ENCODE measurements around the gene SELENOI. TPM values are rescaled to one million over a fixed set of nuclear protein-coding genes. Genes with fewer than 3 reads are reported as not detected.
"Not testable (repeated sequence)": the region's sequence is repeated elsewhere in the genome, so short reads cannot be mapped to it uniquely, and the experiment has no call there.

Gene SELENOI
- 10 to 100 TPM; 20.0 to 22.9 TPM for total RNA-seq

- peak within 1 kb of the TSS; percentile 90 for H3K4me3 Mint-ChIP-seq
- H3K36me3 Mint-ChIP-seq (ENCODE audit: low read depth) = peaks cover 19% of the 10 kb centered on the region
- H3K9me3 Mint-ChIP-seq = no peaks in the 10 kb centered on the region
- CTCF ChIA-PET = interaction anchor here (0.9 to 1.9 kb wide), 2 partner anchors 11 to 12 kb away, joined by 3 to 4 read pairs; no protein-coding TSS in a partner anchor
- H3K27ac Mint-ChIP-seq = peak within 1 kb of the TSS; percentile 94
- H3K27me3 Mint-ChIP-seq (ENCODE audit: low read depth) = no peaks in the 10 kb centered on the region
- intact Hi-C loops (cut with micrococcal nuclease) = loop anchor here (1.0 to 10.0 kb wide), 7 partner anchors 47 to 709 kb away; partner anchors contain the start of genes AGBL5, ASXL2, MAPRE3 and RAB10
- H3K4me1 Mint-ChIP-seq (ENCODE audit: low read depth) = peaks cover 27% of the 10 kb centered on the region
- peak; percentile 99 for DNase-seq
Measured at GRCh38 chr2:26345545-26346453, at the start of gene SELENOI. SELENOI (plus strand) TSS chr2:26346143; CDS start chr2:26346233, 90 bp downstream.

- no peak overlapping the region for H3K27ac Mint-ChIP-seq
- H3K4me3 Mint-ChIP-seq = no peak overlapping the region
- no peaks in the 10 kb centered on the region for H3K36me3 Mint-ChIP-seq (ENCODE audit: low read depth)
- intact Hi-C loops (cut with micrococcal nuclease) = no loop called here
- CTCF ChIA-PET = no interaction called here
- no peaks in the 10 kb centered on the region for H3K9me3 Mint-ChIP-seq
- DNase-seq = no peak
- H3K27me3 Mint-ChIP-seq (ENCODE audit: low read depth) = no peaks in the 10 kb centered on the region
- H3K4me1 Mint-ChIP-seq (ENCODE audit: low read depth) = peaks cover 4% of the 10 kb centered on the region
Measured at GRCh38 chr2:26297061-26297460, 48.9 kb upstream of the SELENOI start.

- CTCF ChIA-PET = no interaction called here
- intact Hi-C loops (cut with micrococcal nuclease) = loop anchor here (2.0 kb wide), 1 partner anchor 49 kb away; the partner anchor contains the start of genes ADGRF3 and SELENOI
Measured at GRCh38 chr2:26298286-26298637, 47.7 kb upstream of the SELENOI start.

DNA sequence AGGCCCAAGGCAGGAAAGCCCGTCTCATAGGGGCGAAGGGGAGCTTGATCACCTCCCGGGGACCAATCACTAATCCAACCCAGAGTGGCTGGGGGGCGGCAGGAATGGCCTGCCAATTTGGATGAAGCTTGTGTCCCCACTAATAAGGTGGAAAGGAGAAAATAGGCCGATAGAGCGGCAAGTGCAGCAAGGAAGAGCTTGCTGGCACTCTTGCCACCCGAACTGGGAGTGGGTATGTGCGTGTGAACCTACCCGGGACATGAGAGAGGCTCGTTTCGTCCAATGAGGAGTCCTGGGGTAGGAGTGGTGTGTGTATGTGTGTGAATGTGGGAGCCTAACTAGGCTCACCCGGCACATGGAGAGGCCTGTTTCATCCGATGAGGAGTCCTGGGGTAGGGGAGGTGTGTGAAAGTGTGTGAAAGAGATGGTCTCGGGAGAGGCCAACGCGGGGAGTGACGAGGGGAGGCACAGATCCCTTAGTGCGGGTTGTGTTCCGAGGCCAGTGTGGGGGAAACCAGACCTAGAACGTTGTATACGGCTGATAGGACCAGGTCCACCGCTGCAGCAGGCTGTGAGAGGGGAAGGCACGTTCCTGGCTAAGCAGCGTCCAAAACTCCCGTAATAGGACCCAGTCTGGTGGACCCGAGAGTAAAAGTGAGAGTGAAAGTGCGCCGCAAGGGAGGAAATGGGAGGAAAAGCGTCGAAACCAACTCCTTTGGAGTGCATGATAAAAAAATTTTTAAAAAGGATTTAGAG lies 47.1 kb upstream of the SELENOI start:
- H3K4me1 Mint-ChIP-seq (ENCODE audit: low read depth) = no peaks in the 10 kb centered on the region
- H3K27me3 Mint-ChIP-seq (ENCODE audit: low read depth) = no peaks in the 10 kb centered on the region
- intact Hi-C loops (cut with micrococcal nuclease) = loop anchor here (1.0 to 2.0 kb wide), 2 partner anchors 48 to 54 kb away; partner anchors contain the start of genes ADGRF3 and SELENOI
- no peak overlapping the region for H3K4me3 Mint-ChIP-seq
- H3K36me3 Mint-ChIP-seq (ENCODE audit: low read depth) = no peaks in the 10 kb centered on the region
- CTCF ChIA-PET = no interaction called here
- no peaks in the 10 kb centered on the region for H3K9me3 Mint-ChIP-seq
- peak; percentile 56 for DNase-seq
- H3K27ac Mint-ChIP-seq = no peak overlapping the region

More at GRCh38 chr2:26298286-26298637, 47.7 kb upstream of the SELENOI start:
- Mint-ChIP-seq H3K9me3 (no peaks in the 10 kb centered on the region), H3K27me3 (ENCODE audit: low read depth) (no peaks in the 10 kb centered on the region), H3K27ac (no peak overlapping the region), H3K4me1 (ENCODE audit: low read depth) (no peaks in the 10 kb centered on the region), H3K4me3 (no peak overlapping the region), H3K36me3 (ENCODE audit: low read depth) (no peaks in the 10 kb centered on the region)
- no peak for DNase-seq

- H3K27me3 Mint-ChIP-seq (ENCODE audit: low read depth) = no peaks in the 10 kb centered on the region
- no peak overlapping the region for H3K4me3 Mint-ChIP-seq
- peak; percentile 51 for DNase-seq
- CTCF ChIA-PET = interaction anchor here (0.6 to 1.5 kb wide), 3 partner anchors 26 to 31 kb away, joined by 3 to 5 read pairs (median 4); no protein-coding TSS in a partner anchor
- no peaks in the 10 kb centered on the region for H3K4me1 Mint-ChIP-seq (ENCODE audit: low read depth)
- intact Hi-C loops (cut with micrococcal nuclease) = loop anchor here (1.0 to 2.0 kb wide), 2 partner anchors 47 to 54 kb away; partner anchors contain the start of genes ADGRF3 and SELENOI
- no peaks in the 10 kb centered on the region for H3K36me3 Mint-ChIP-seq (ENCODE audit: low read depth)
- no peak overlapping the region for H3K27ac Mint-ChIP-seq
- H3K9me3 Mint-ChIP-seq = no peaks in the 10 kb centered on the region
Measured at GRCh38 chr2:26299471-26300101, 46.4 kb upstream of the SELENOI start.

GRCh38 chr2:26300234-26300925 lies 45.6 kb upstream of the SELENOI start:
- H3K4me3 Mint-ChIP-seq = no peak overlapping the region
- H3K36me3 Mint-ChIP-seq (ENCODE audit: low read depth) = no peaks in the 10 kb centered on the region
- H3K27ac Mint-ChIP-seq = no peak overlapping the region
- DNase-seq = peak; percentile 27
- H3K4me1 Mint-ChIP-seq (ENCODE audit: low read depth) = no peaks in the 10 kb centered on the region
- no peaks in the 10 kb centered on the region for H3K9me3 Mint-ChIP-seq
- CTCF ChIA-PET = interaction anchor here (0.6 to 1.5 kb wide), 3 partner anchors 26 to 30 kb away, joined by 3 to 5 read pairs (median 4); no protein-coding TSS in a partner anchor
- intact Hi-C loops (cut with micrococcal nuclease) = no loop called here
- H3K27me3 Mint-ChIP-seq (ENCODE audit: low read depth) = no peaks in the 10 kb centered on the region

GRCh38 chr2:26302846-26303245 lies 43.1 kb upstream of the SELENOI start:
- Mint-ChIP-seq H3K4me1 (ENCODE audit: low read depth) (no peaks in the 10 kb centered on the region), H3K36me3 (ENCODE audit: low read depth) (no peaks in the 10 kb centered on the region), H3K27ac (no peak overlapping the region), H3K4me3 (no peak overlapping the region), H3K27me3 (ENCODE audit: low read depth) (no peaks in the 10 kb centered on the region), H3K9me3 (no peaks in the 10 kb centered on the region)
- DNase-seq = no peak
- CTCF ChIA-PET = no interaction called here
- intact Hi-C loops (cut with micrococcal nuclease) = no loop called here

DNA sequence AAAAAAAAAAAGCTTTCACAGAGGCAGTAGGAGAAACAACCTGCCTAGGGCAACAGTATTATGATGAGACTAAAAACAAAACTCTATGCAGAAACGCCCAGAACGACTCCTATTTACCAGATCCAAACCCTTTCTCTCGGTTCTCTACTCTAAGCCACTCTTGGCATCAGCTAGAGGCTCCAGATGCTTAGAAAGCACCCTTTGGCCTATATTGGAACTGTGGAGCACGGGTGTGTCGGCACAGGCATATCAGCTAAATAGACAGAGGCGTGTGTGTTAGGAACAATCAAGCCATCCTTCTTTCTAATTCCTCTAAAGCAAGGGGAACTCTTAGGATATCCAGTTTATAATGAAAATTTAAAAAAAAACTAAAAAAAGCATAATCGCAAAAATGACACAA lies 40.8 kb upstream of the SELENOI start:
- CTCF ChIA-PET = interaction anchor here (0.6 to 1.7 kb wide), 3 partner anchors 22 to 724 kb away, joined by 3 to 5 read pairs (median 5); no protein-coding TSS in a partner anchor
- DNase-seq; intact Hi-C loops (cut with micrococcal nuclease); H3K27me3 Mint-ChIP-seq (ENCODE audit: low read depth); H3K36me3 Mint-ChIP-seq (ENCODE audit: low read depth); H3K4me3 Mint-ChIP-seq; H3K27ac Mint-ChIP-seq; H3K4me1 Mint-ChIP-seq (ENCODE audit: low read depth); H3K9me3 Mint-ChIP-seq: not testable (repeated sequence)

DNA sequence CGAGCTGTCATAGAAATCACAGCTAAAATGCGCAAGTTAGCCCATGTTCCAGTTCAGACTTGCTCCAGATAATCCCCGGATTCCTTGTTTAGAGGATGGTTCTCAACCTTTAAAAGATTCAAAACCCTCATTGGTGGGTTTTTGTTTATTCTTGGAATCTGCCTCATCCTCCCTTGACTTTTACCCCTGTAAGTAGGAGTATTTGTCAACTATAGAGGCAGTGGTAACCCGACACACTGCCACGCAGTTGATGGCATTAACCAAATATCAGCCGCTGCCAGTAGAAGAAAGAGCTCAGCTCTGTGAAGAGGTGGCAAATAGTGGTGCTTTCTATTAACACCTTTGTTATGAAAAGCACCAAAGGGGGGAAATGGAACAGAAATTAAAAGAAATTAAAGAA lies 40.4 kb upstream of the SELENOI start:
- CTCF ChIA-PET = interaction anchor here (0.6 kb wide), 1 partner anchor 724 kb away, joined by 3 read pairs; no protein-coding TSS in a partner anchor
- Mint-ChIP-seq H3K27me3 (ENCODE audit: low read depth) (no peaks in the 10 kb centered on the region), H3K27ac (no peak overlapping the region), H3K36me3 (ENCODE audit: low read depth) (peaks cover 1% of the 10 kb centered on the region), H3K4me1 (ENCODE audit: low read depth) (no peaks in the 10 kb centered on the region), H3K4me3 (no peak overlapping the region), H3K9me3 (no peaks in the 10 kb centered on the region)
- intact Hi-C loops (cut with micrococcal nuclease) = no loop called here
- DNase-seq = no peak

DNA sequence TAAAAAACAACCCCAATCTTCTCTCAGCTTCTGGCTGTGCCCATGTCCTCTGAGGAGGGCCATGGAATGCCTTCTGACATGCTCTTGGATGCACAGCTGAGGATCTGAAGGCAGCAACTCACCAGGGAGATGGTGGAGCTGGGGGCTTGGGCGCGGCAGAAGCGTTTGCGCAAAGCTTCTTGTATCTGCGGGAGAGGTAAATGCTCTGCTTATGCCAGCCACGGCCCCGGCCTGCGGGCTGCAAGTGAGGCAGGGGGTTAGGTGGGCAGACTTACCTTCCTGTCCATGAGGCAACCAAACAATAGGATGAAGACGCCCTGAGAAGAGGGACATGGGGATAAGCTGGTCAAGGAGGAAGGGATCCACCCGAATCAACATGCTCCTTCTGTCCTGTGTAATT lies 36.0 kb upstream of the SELENOI start:
- intact Hi-C loops (cut with micrococcal nuclease) = no loop called here
- Mint-ChIP-seq H3K36me3 (ENCODE audit: low read depth) (peaks cover 1% of the 10 kb centered on the region), H3K4me1 (ENCODE audit: low read depth) (no peaks in the 10 kb centered on the region), H3K4me3 (no peak overlapping the region), H3K27me3 (ENCODE audit: low read depth) (no peaks in the 10 kb centered on the region), H3K27ac (no peak overlapping the region), H3K9me3 (no peaks in the 10 kb centered on the region)
- DNase-seq = no peak
- CTCF ChIA-PET = interaction anchor here (0.6 kb wide), 1 partner anchor 357 kb away, joined by 5 read pairs; no protein-coding TSS in a partner anchor

DNA sequence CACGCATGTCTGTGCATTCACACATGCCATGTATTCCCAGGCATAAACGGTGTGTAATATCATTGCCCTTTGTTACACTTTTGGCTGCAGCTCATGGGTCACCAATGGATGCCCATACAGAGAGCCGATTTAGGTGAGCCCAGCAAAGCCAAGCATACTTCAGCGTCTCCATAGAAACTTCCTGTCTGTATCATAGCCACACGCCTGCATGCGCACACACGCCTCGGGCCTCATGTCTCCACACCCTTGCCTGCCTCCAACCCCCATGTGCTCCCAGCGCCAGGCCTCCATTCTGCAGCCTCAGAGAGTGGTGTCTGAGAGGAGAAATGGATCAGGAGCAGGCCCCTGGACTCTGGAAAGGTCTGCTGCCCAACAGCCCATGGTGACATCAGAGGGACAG lies 33.5 kb upstream of the SELENOI start:
- H3K4me1 Mint-ChIP-seq (ENCODE audit: low read depth) = no peaks in the 10 kb centered on the region
- intact Hi-C loops (cut with micrococcal nuclease) = no loop called here
- H3K27ac Mint-ChIP-seq = no peak overlapping the region
- CTCF ChIA-PET = no interaction called here
- no peak overlapping the region for H3K4me3 Mint-ChIP-seq
- H3K36me3 Mint-ChIP-seq (ENCODE audit: low read depth) = peaks cover 1% of the 10 kb centered on the region
- no peaks in the 10 kb centered on the region for H3K9me3 Mint-ChIP-seq
- no peak for DNase-seq
- H3K27me3 Mint-ChIP-seq (ENCODE audit: low read depth) = no peaks in the 10 kb centered on the region
